Cerebellar nuclear complex (tissue), 1 donor: ENCODE results near the gene ADGRL1.

Experiments
- DNase-seq, 2 experiments: peaks; one replicate each; lab custom pipeline; 2025; lab: John Stamatoyannopoulos, UW

ADGRL1 gene

GRCh38 chr19:14112809-14113385, 93.1 kb downstream of the ADGRL1 start:
- DNase-seq: no peak

GRCh38 chr19:14112051-14112808, 93.7 kb downstream of the ADGRL1 start:
- no peak for DNase-seq

GRCh38 chr19:14111486-14111885, 94.5 kb downstream of the ADGRL1 start:
- DNase-seq: no peak

GRCh38 chr19:14110650-14111049, 95.3 kb downstream of the ADGRL1 start:
- no peak for DNase-seq

GRCh38 chr19:14107581-14108461, 98.1 kb downstream of the ADGRL1 start:
- DNase-seq: no peak

- DNase-seq: no peak
Measured at GRCh38 chr19:14106840-14107239, 99.1 kb downstream of the ADGRL1 start.

DNA sequence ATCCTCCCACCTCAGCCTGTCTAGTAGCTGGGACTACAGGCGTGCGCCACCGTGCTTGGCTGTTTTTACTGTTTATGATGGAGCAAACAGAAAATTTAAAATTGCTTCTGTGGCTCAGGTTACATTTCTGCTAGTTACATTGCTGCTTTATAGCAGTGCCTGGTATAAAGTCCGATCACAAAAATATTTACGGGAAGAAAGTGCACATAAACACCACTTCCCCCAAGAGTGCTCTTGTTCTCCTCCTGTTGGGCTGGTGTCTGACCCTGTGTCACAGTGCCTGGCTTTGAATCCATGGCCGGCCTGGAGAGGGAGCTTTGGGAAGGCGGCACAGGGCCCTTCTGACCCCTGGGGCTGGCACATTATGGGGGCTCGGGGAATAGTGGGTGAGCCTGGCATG, 100.3 kb downstream of the ADGRL1 start:
- DNase-seq: no peak

- no peak for DNase-seq
Measured at GRCh38 chr19:14103310-14103709, 102.7 kb downstream of the ADGRL1 start.

GRCh38 chr19:14102756-14103155, 103.2 kb downstream of the ADGRL1 start:
- no peak for DNase-seq

DNA sequence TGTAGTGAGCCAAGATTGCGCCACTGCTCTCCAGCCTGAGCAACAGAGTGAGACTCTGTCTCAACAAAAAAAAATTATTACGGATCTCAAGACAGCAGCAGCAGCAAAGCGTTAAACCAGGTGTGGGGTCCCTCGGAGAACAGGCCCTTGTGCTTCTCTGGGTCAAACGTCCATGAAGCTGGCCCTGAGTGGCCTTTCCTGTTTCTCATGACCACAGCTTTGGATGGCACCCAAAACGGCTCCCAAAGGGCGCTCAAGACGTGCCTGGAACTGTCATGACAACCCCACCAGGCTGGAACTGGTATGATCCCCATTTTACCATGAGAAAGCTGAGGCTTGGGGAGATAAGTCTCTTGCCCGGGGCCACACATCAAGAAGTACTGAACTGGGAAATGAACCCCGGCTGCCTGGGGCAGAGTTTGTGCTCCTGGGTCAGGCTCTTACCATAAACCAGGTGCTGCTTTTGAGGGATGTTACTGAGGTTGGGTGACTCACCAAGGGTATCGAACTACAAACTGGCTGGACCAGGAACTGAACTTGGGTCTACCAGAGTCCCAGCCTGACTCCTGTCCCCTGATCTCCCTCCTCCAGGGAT, 103.8 kb downstream of the ADGRL1 start:
- DNase-seq: no peak

- no peak for DNase-seq
Measured at GRCh38 chr19:14101003-14101545, 104.9 kb downstream of the ADGRL1 start.
